NCI-H446 (cell line): ENCODE data around the gene NFIX.

Experiments
- DNase-seq, 2 experiments: peaks; one replicate each; lab custom pipeline; 2025; lab: John Stamatoyannopoulos, UW

NFIX gene

DNA sequence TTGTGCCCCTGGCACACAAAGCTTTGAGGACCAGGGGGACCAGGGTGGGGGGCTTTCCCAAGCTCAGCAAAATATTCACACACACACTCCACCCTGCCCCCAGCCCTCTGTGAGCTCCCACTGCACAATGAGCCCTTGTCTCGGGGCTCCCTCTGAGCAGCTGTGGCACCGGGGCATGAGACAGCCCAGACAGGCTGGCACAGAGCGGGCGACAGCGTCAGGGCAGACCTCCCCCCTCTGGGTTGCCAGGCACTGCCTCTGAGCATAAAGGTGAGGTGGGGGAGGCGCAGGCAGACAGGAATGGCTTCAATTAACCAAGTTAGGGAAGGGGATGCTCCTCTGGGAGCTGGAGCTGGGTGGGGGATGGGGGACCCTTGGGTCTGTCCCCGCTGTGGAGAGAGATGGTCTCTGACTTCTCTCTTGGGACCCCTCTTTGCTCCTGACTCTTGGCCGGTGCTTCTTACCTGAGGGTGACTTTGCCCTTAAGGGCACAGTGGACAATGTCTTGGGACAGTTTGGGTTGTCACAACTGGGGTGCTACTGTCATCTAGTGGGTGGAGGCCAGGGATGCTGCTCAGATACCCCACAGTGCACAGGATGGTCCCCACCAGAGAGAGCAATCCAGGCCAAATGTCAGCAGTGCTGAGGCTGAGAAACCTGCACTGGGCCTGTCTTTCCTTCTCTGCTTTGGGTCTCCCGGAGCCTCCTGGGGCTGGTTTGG is 77.1 kb downstream of the NFIX start:
- DNase-seq: no peak

GRCh38 chr19:13073263-13073662 is 78.0 kb downstream of the NFIX start:
- DNase-seq: no peak

GRCh38 chr19:13074378-13074777 is 79.1 kb downstream of the NFIX start:
- DNase-seq: no peak

GRCh38 chr19:13076320-13076719 is 81.0 kb downstream of the NFIX start:
- DNase-seq: no peak

- DNase-seq: no peak
These were observed 81.5 kb downstream of the NFIX start for GRCh38 chr19:13076787-13077186.

DNA sequence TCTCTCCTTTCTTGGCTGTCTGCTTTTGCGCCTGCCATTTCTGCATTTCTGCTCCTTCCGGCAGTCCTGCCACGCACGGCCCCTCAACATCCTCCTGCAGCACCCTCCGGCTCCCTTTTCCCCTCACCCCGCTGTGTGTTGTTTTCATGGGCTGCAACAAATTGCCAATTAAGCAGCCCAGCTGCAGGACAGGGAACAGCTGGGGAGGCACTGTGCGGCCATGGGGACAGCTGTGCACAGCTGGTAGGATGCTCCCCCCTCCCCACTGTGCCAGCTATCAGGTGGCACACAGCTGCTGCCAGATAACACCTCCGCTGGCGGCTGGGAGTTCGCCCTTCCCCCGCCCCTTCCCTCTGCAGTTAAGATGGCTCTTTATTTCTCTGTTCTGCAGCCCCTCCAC is 82.0 kb downstream of the NFIX start:
- DNase-seq: no peak

DNA sequence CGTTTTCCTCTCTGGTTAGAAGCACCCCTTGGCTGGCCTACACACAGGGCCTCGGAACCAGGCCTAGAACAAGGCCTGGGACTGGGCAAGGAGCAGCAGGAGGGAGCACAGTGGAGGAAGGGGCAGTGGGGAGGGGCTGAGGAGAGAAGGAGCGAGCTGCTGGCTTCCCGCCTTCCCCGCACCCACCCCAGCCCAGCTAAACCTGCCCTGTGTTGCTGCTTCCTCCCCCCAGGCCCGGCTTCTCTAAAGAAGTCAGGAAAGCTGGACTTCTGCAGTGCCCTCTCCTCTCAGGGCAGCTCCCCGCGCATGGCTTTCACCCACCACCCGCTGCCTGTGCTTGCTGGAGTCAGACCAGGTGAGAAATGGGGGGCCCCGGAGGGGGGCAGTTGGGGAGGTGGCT is 83.1 kb downstream of the NFIX start:
- no peak for DNase-seq

- DNase-seq: peak; percentile 56 to 87
These were observed 83.7 kb downstream of the NFIX start for GRCh38 chr19:13078897-13079541.

DNA sequence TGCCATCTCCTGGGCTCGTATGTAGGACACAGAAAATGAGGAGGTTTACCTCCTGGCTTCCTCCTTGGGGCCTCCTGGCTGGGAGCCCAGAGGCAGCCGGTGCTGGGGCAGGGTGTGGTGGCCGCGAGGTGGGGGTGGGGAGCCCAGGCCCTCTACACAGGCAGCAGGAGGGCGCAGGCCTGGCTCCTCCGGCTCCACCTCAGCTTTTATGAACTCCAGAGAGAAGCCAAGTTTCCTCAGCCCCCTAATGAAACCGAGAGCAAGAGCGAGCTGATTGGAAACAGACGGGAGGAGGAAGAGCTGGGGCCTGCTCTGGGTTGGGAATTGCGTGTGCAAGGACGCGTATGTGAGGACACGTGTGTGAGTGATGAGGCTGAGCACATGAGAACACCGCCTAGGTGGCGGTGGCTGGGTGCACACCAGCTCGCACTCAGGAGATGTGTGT is 84.3 kb downstream of the NFIX start:
- peak in 1 of 2 experiments; percentile 79 for DNase-seq

DNA sequence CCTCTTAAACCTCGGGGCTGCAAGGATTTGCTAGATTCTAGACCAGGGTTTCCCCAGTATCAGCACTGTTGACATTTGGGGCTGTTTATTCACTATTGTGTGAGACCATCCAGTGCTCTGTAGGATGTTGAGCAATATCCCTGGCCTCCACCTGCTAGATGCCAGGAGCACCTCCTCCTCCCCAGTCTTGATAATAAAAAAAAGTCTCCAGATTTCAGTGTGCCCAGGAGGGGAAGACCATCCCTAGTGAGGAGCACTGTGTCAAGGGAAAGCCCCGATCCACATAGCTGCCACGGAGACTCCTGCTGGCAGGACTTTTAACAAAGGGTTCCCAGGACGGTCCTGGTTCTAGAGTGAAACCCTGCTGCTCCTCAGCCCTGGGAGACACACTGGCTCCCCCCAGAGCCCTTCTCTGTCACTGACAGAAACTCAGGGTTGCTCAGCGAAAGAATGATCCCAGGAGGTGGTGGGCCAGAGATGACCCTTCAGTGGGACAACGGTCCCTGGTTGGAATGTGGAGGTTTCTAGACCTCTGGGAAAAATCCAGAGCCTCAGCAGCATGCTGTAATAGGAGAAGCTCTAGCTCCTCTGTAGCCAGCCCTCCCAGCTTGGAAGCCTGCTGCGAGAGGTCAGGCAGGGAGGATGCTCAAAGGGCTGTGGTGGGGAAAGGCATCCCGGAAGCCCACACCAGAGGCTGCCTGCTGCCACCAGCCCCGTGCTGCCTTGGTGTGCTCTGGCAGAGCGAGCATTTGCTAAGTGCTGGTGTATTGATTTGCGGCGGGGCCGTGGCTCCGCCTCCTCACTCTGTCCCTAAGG is 87.1 kb downstream of the NFIX start:
- no peak for DNase-seq

- DNase-seq: no peak
These were observed 87.7 kb downstream of the NFIX start for GRCh38 chr19:13083008-13083404.

GRCh38 chr19:13083627-13084026 is 88.4 kb downstream of the NFIX start:
- no peak for DNase-seq

DNA sequence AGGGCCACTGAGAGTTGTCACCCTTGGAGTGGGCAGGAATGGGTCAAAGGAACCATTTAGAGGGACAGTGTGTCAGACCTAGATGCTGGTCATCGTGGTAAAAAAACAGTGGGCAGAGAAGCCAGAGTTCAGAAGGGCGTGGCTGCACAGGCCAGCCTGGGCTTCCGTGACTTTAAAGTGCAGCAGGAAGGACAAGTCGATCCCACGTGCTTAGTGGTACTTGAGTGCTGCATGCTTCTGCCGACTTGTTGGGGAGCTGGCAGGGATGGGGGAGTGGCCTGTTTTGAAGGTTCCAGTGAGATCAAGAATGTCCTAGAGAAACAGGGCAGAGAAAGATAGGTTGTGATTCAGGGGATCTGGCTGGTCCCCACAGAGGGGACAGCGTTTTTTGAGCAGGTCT is 90.4 kb downstream of the NFIX start:
- DNase-seq: no peak

GRCh38 chr19:13086341-13086740 is 91.1 kb downstream of the NFIX start:
- no peak for DNase-seq

DNA sequence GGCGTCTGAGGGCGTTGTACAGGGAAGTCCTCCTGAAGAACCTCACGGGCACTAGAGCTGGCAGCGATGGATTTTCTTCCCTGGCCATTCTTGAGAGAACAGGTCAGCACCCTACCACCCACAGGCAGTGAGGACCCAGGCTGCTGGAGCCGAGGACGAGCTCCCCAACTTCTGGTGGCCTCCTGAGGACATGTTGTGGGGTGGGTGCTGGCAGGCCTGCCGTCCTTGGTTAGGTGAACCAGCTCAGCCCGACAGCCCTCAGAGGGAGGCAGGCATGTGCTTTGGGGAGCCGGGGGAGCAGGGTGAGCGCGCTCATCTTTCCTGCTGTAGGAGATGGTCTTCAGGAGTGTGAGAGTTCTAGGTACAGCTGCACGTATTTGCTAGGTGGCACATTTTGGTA is 92.0 kb downstream of the NFIX start:
- no peak for DNase-seq

GRCh38 chr19:13087795-13088537 is 92.7 kb downstream of the NFIX start:
- DNase-seq: no peak

GRCh38 chr19:13089139-13089856 is 94.0 kb downstream of the NFIX start:
- no peak for DNase-seq

DNA sequence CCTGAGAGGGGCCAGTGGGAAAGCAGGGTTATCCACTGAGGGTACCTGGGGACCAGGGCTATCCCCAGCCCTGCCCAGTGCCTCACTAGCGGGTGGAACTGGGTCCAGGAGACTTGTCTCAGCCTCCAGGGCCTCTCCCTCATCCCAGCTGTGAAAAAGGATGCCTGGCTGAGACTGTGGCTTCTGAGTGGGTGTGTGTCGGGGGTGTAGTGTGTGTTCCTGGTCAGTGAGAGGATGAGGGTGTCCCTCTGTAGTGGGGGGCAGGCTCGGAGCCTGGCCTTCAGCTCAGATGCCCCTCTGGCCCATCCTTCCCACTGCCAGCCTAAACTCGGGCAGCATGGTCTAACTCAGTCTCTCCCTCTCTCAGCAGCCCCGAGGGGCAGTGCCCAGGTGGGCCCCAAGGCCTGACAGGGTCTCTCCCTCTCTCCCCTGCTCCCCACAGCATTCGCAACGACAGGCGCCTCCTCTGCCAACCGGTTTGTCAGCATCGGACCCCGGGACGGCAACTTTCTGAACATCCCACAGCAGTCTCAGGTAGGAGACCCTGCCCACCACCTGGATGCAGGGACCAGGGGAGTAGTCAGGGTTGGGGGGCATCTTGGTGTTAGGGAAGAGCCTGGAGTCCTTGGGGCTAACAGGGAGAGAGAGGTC is 94.7 kb downstream of the NFIX start:
- DNase-seq: no peak

DNA sequence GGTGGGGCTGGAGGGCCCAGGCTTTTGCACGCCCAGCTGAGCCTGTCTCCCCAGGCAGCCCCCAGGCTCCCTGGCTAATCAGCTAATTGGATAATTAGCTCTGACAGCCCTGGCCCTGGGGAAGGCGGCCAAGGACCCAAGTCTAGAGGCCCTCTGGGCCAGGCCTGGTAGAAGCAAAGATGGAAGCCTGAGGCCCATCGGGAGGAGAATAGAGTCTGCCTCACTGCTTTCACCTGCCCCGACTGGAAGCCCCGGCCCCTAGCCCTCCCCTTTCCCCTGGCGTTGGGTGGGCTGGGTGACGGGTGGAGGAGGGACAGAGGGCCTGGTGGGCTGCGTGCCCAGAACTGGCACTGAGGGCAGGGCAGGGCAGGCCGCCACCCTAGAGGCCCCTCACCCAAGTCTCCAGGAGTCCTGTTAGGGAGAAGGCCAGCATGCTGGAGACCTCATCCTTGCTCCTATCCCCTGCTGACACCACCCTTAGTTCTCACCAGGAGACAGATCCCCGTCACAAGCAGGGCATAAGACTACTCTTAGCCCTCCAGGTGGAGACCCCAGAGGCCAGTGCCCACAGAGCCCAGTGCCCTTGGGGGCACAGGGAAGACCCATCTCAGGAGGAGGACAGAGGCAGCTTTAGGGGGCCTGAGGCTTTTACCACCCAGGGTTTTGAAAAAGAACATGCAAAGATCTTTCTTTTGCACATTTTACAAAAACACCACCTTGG is 95.4 kb downstream of the NFIX start:
- peak in 1 of 2 experiments; percentile 37 for DNase-seq
